KOPT-K1 (cell line): Measurements from ENCODE around the gene UNC13D.
"Not testable (repeated sequence)": the region's sequence is repeated elsewhere in the genome, so short reads cannot be mapped to it uniquely, and the experiment has no call there.

Source experiments
- H3K27ac ChIP-seq: fragments of 200-600 bp; sonication (generic); 2 replicates; pipeline ENCODE4 v1.5.1; 2016; ENCODE audit warnings: antibody characterized with exemption, mild to moderate bottlenecking, low read depth, low read length; ENCODE audit not compliant: poor library complexity, severe bottlenecking
- H3K36me3 ChIP-seq: fragments of 200-600 bp; sonication (generic); 2 replicates; pipeline ENCODE4 v1.5.1; 2017; ENCODE audit warnings: antibody characterized with exemption, mild to moderate bottlenecking, low read length, moderate library complexity; ENCODE audit not compliant: insufficient read depth
- H3K9me3 ChIP-seq: fragments of 200-600 bp; sonication (generic); 2 replicates; pipeline ENCODE4 v1.5.1; 2017; ENCODE audit warnings: antibody characterized with exemption, low read length, mild to moderate bottlenecking; ENCODE audit not compliant: insufficient read depth, poor library complexity, severe bottlenecking

UNC13D gene

GRCh38 chr17:75814021-75814395 lies 30.2 kb downstream of the UNC13D start:
- no peak overlapping the region for H3K27ac ChIP-seq
- H3K36me3 ChIP-seq = peaks cover 98% of the 10 kb centered on the region
- H3K9me3 ChIP-seq = no peaks in the 10 kb centered on the region

GRCh38 chr17:75813081-75814020 lies 30.9 kb downstream of the UNC13D start:
- Histone ChIP-seq H3K27ac (no peak overlapping the region), H3K9me3 (no peaks in the 10 kb centered on the region), H3K36me3 (peaks cover 96% of the 10 kb centered on the region)

GRCh38 chr17:75812096-75813013 lies 31.8 kb downstream of the UNC13D start:
- Histone ChIP-seq H3K36me3 (peaks cover 93% of the 10 kb centered on the region), H3K27ac (no peak overlapping the region), H3K9me3 (no peaks in the 10 kb centered on the region)

GRCh38 chr17:75811174-75811573 lies 33.0 kb downstream of the UNC13D start:
- Histone ChIP-seq H3K36me3 (peaks cover 81% of the 10 kb centered on the region), H3K9me3 (no peaks in the 10 kb centered on the region), H3K27ac (no peak overlapping the region)

- peaks cover 78% of the 10 kb centered on the region for H3K36me3 ChIP-seq
- H3K27ac ChIP-seq, H3K9me3 ChIP-seq: not testable (repeated sequence)
These were observed 33.4 kb downstream of the UNC13D start for GRCh38 chr17:75810756-75811155.

- Histone ChIP-seq H3K27ac (no peak overlapping the region), H3K36me3 (peaks cover 73% of the 10 kb centered on the region), H3K9me3 (no peaks in the 10 kb centered on the region)
These were observed 34.0 kb downstream of the UNC13D start for GRCh38 chr17:75810216-75810615.

- H3K36me3 ChIP-seq = peaks cover 68% of the 10 kb centered on the region
These were observed 34.5 kb downstream of the UNC13D start for GRCh38 chr17:75809631-75810111.

GRCh38 chr17:75808905-75809621 lies 35.1 kb downstream of the UNC13D start:
- Histone ChIP-seq H3K36me3 (peaks cover 66% of the 10 kb centered on the region), H3K9me3 (no peaks in the 10 kb centered on the region), H3K27ac (no peak overlapping the region)

More at GRCh38 chr17:75809631-75810111, 34.5 kb downstream of the UNC13D start:
- Histone ChIP-seq H3K27ac (no peak overlapping the region), H3K9me3 (no peaks in the 10 kb centered on the region)

GRCh38 chr17:75808549-75808904 lies 35.7 kb downstream of the UNC13D start:
- peaks cover 66% of the 10 kb centered on the region for H3K36me3 ChIP-seq
- H3K9me3 ChIP-seq = no peaks in the 10 kb centered on the region
- H3K27ac ChIP-seq = no peak overlapping the region

- Histone ChIP-seq H3K36me3 (peaks cover 65% of the 10 kb centered on the region), H3K9me3 (no peaks in the 10 kb centered on the region), H3K27ac (no peak overlapping the region)
These were observed 36.3 kb downstream of the UNC13D start for GRCh38 chr17:75807861-75808260.

GRCh38 chr17:75806822-75807500 lies 37.2 kb downstream of the UNC13D start:
- Histone ChIP-seq H3K27ac (no peak overlapping the region), H3K36me3 (peaks cover 64% of the 10 kb centered on the region)

GRCh38 chr17:75803883-75804282 lies 40.3 kb downstream of the UNC13D start:
- H3K36me3 ChIP-seq = peaks cover 62% of the 10 kb centered on the region
- H3K27ac ChIP-seq = no peak overlapping the region

More at GRCh38 chr17:75806822-75807500, 37.2 kb downstream of the UNC13D start:
- H3K9me3 ChIP-seq = no peaks in the 10 kb centered on the region

GRCh38 chr17:75799402-75799801 lies 44.8 kb downstream of the UNC13D start:
- peaks cover 94% of the 10 kb centered on the region for H3K36me3 ChIP-seq
- no peaks in the 10 kb centered on the region for H3K9me3 ChIP-seq
- H3K27ac ChIP-seq = no peak overlapping the region

More at GRCh38 chr17:75803883-75804282, 40.3 kb downstream of the UNC13D start:
- H3K9me3 ChIP-seq = no peaks in the 10 kb centered on the region
